GM04503 (cell line): ENCODE results near the gene RNF19B.
A peak's percentile ranks its signal among the peaks of the same experiment; 100 is the strongest.

Source experiments
- DNase-seq: peaks from one replicate; pipeline ENCODE4 v3.0.0-alpha.2; 2012; ENCODE audit warnings: low read depth

Gene RNF19B

DNA sequence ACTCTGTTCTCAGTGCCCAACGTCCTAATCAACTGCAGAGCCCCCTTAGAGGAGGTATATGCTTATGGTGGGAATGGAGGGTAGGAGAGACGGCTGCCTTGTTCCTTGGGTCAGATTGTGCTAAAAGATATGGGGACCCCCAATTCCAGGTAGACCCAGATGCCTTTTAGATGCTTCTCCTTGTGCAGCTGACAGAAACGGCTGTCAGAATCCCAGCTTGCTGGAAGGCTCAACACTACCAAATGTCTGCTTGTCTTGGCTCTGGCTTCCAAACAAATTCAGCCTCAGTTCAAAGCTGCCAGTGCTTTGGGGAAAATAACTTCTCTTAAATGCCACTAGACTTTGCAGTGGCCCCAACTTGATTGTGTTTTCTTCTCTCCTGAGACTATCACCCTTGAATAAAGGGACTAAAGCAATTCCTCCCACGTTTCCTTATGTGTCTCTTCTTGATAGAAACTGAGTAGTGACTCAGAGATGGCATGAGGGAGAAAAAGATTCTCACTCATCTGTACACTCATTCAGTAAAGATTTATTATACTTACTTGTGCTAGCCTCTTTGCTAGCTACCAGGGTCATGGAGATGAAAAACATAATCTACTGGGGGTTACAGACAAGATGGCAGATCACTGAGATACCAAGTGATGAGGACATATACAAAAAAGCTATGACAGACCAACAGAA is 3.4 kb upstream of the RNF19B start:
- no peak for DNase-seq

DNA sequence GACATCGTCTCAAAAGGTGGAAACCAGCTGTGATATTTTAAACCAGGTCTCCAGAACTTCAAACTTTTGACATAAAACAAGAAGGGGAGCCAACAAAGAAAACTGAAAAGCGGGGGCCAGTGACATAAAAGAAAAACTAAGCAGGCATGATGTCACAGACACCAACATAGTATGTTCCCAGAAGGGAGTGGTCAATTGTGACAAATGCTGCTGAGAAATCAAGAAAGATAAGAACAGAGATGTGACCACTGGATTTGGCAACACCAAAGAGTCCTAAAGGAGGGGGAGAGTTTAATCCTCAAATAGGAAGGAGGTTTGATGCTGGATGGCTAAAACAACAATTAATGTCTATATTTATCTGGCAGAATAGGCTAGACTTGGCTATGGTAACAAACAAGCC is 2.3 kb upstream of the RNF19B start:
- no peak for DNase-seq

GRCh38 chr1:32965251-32965747 is 690 bp upstream of the RNF19B start:
- no peak for DNase-seq

GRCh38 chr1:32963746-32964460 is 706 bp downstream of the RNF19B start:
- DNase-seq: no peak

DNA sequence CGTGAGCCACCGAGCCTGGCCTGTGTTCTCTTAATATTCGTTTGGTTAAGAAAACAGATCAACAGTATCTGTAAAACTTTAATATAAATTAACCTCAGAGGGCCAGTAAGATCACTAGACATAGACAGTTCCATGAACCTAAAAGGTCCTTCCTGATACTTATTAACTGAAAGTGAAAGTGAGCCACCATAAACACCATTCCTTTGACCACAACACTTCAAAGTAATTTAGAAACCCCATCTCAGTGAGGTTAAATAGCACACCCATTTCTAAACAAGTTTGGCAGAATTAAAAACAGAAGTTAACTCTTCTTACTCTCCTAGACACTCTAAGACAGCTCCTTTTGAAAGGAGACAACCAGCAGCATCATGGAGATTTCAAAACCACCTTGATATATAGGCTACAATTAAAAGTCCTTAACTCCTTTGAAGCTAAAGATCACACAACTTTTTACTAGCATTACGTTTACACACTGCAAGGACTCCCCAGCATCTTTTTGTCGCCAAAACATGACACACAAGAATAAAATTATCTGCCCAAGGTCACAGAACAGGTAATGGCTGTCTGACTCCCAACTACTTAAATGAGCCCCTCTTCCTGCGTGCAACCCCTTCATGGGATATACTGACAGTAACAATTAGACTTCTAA is 2.2 kb downstream of the RNF19B start:
- no peak for DNase-seq

DNA sequence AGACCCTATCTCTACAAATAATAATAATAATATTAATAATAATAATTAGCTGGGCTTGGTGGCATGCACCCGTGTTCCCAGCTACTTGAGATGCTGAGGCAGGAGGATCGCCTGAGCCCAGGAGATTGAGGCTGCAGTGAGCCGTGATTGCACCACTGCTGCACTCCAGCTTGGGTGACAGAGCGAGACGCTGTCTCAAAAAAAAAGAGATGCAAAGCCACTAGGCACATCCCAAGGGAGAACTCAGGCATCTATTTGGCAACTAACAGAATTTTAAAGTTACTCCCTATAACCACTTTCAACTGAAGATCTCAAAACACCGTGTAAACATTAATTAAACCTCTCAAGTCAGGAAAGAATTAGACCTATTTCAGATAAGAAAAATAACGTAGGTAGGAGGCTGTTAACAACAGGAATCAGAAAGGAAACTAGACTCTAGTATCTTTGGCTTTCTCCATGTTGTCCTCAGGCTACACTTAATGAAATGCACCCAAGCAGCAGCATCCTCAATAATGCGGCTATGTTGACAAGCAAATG is 3.7 kb downstream of the RNF19B start:
- no peak for DNase-seq

- DNase-seq: no peak
These were observed 4.3 kb downstream of the RNF19B start for GRCh38 chr1:32960342-32960741.

GRCh38 chr1:32958827-32959226 is 5.8 kb downstream of the RNF19B start:
- DNase-seq: no peak

- DNase-seq: no peak
These were observed 7.6 kb downstream of the RNF19B start for GRCh38 chr1:32957017-32957416.

- DNase-seq: no peak
These were observed 10.4 kb downstream of the RNF19B start for GRCh38 chr1:32954168-32954567.

DNA sequence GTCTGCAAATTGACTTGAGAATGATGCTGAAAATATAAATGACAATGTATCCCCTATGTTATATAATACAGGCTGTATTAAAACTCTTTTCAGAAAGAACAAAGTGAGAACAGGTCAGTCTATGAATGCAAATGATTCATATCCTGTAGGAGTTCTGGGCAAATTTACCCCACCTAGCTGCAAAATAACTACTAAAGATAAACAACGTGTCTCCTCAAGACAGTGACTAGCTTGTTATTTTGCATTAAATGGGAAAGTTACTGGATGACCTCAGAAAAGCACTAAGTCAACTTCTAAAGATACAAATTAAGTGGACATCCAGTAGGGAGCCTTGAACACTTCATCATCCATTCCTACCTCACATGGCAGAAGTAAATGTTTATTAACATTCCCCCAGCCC is 11.1 kb downstream of the RNF19B start:
- no peak for DNase-seq

DNA sequence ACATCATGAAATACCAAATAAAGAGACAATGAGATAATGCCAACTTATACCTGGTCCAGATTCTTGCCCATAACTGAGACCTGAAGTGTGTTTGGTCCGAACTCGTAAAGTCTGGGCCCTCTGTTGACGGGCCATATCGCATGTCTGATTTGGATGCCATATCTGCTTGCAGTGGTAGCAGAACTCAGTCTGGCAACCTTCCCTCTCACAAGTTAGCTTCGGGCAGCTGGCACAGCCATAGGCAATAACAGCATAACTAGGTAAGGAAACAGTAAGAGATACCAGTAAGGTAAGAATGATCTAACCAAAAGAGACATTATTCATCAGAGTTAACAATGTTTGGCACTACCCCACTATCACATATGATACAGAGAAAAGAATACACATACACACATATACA is 15.1 kb downstream of the RNF19B start:
- DNase-seq: no peak

- no peak for DNase-seq
These were observed 15.7 kb downstream of the RNF19B start for GRCh38 chr1:32948905-32949304.

DNA sequence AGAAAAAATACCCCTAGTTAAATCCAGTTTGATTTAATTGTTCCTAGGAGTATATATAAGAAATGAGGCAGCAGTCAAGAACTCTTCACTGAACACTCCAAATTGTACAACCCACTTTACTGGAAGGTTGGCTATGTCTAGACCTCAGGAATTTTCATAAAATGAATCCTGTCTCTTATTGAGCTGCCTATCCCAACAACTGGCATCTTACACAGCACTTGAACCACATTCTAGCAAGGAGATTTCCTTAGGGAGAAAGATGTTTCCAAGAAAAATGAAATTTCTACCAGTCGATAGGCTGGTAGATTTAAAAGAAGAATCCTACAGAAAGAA is 16.3 kb downstream of the RNF19B start:
- no peak for DNase-seq

GRCh38 chr1:32947669-32948389 is 16.8 kb downstream of the RNF19B start:
- no peak for DNase-seq

DNA sequence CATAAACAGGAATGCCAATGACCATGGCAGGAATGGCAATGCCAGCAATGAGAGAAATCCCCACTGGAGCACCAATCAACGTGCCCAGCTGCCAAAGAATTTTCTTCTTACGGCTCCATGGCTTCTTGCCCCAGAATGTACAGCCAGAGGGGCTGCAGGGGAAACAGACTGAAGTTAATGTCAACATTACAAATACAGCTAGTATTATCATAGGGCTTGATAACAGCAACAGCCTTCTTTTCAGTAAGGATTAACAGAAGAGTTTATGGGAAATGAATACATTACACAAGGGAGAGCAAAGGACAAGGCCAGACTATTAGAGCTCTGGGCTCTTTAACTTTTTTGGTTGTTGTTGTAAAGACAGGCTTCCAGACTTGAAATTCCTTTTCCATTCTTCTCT is 18.2 kb downstream of the RNF19B start:
- no peak for DNase-seq

- no peak for DNase-seq
These were observed 20.4 kb downstream of the RNF19B start for GRCh38 chr1:32944180-32944579.

GRCh38 chr1:32939655-32940371 is 24.8 kb downstream of the RNF19B start:
- peak; percentile 75 for DNase-seq

- DNase-seq: no peak
These were observed 27.5 kb downstream of the RNF19B start for GRCh38 chr1:32937061-32937460.

DNA sequence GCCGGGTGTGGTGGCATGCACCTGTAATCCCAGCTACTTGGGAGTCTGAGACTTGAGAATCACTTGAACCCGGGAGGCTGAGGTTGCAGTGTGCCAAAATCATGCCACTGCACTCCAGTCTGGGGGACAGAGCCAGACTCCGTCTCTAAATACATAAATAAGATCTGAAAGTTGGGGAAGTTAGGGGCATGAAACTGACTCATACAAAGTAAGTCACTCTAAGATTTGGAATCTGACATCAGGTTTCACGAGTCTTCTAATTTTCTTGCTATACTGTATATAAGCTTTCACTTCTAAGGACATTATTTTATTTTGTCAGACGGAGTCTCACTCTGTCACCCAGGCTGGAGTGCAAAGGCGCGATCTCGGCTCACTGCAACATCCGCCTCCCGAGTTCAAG is 30.1 kb downstream of the RNF19B start:
- no peak for DNase-seq

- no peak for DNase-seq
These were observed 30.8 kb downstream of the RNF19B start for GRCh38 chr1:32933742-32934322.
